Lower leg skin (tissue), 3 donors: Measurements from ENCODE around the gene IL2.

Experiments used
- CTCF ChIP-seq, 3 donors: fragments of 450-650 bp; IDR thresholded peaks; one replicate each; pipeline ENCODE4 v1.5.1; 2016; ENCODE audit warnings: antibody characterized with exemption in 3 of 3, mild to moderate bottlenecking in 3 of 3, moderate library complexity in 2 of 3
- POLR2A ChIP-seq, 2 donors: fragments of 450-650 bp; IDR thresholded peaks; one replicate each; pipeline ENCODE4 v1.6.1; 2016 to 2017; ENCODE audit warnings: antibody characterized with exemption in 2 of 2, mild to moderate bottlenecking in 1 of 2, moderate library complexity in 1 of 2

DNA sequence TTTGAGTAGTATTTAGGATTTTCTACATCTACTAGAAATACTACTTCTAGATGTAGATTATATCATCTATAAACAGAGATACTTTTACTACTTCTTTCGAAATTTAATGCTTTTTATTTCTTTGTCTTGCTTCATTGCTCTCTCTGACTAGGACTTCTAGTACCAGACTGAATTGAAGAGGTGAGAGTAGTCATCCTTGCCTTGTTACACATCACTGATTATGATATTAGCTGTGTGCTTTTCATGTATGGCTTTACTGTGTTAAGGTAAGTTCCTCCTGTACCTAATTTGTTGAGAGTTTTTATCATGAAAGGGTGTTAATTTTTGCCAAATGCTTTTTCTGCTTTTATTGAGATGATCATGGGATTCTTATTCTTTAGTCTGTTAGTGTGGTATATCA is 19.6 kb upstream of the IL2 start:
- TF ChIP-seq CTCF (IDR thresholded peaks at IDR 0.05) (no peak), POLR2A (IDR thresholded peaks at IDR 0.05) (no peak)
